WTC11 (cell line): ENCODE results near the gene CTNNA3. TPM values are rescaled to one million over a fixed set of nuclear protein-coding genes. Genes with fewer than 3 reads are reported as not detected.
A peak's percentile ranks its signal among the peaks of the same experiment; 100 is the strongest.

Source experiments
- ATAC-seq: fragments of 200-7000 bp; cut with Tn5 transposase; 2 replicates; pipeline ENCODE4 v1.10.0; 2021; ENCODE audit warnings: mild to moderate bottlenecking, moderate library complexity
- CTCF ChIA-PET: fragments of 300-600 bp; sonication (Branson Sonifier 250); formaldehyde crosslinking; loops from one replicate; lab custom pipeline; 2021; ENCODE audit warnings: antibody characterized with exemption; lab: Charles Lee
- POLR2A ChIA-PET: fragments of 350-600 bp; sonication (Branson Sonifier 250); formaldehyde crosslinking; loops from one replicate; lab custom pipeline; 2021; ENCODE audit warnings: antibody characterized with exemption; lab: Charles Lee
- DNase-seq: peaks from one replicate; pipeline ENCODE4 v3.0.0; 2021; ENCODE audit warnings: low spot score
- H3K27ac Mint-ChIP-seq: 2 replicates; pipeline ENCODE4 v1.8.0; 2021; ENCODE audit warnings: mixed read lengths
- H3K27me3 Mint-ChIP-seq: 2 replicates; pipeline ENCODE4 v1.8.0; 2021; ENCODE audit warnings: low read depth, mild to moderate bottlenecking, moderate library complexity, mixed read lengths
- H3K36me3 Mint-ChIP-seq: 2 replicates; pipeline ENCODE4 v1.8.0; 2021; ENCODE audit warnings: mixed read lengths
- H3K4me1 Mint-ChIP-seq: 2 replicates; pipeline ENCODE4 v1.8.0; 2022; ENCODE audit warnings: mixed read lengths
- H3K4me3 Mint-ChIP-seq: 2 replicates; pipeline ENCODE4 v1.8.0; 2021; ENCODE audit warnings: mild to moderate bottlenecking, moderate library complexity, mixed read lengths
- H3K9me3 Mint-ChIP-seq: 2 replicates; pipeline ENCODE4 v1.8.0; 2021; ENCODE audit warnings: mixed read lengths
- CREM ChIP-seq: sonication (generic); formaldehyde crosslinking; IDR thresholded peaks from 2 replicates; pipeline ENCODE4 v1.8.1; 2022; ENCODE audit warnings: mild to moderate bottlenecking, missing genetic modification reagents, moderate library complexity
- CTCF ChIP-seq: fragments of 200-600 bp; IDR thresholded peaks from 2 replicates; pipeline ENCODE4 v1.8.0; 2022; ENCODE audit warnings: antibody characterized with exemption
- FOXK1 ChIP-seq: sonication (generic); formaldehyde crosslinking; IDR thresholded peaks from 2 replicates; pipeline ENCODE4 v1.8.0; 2022; ENCODE audit warnings: mild to moderate bottlenecking, moderate library complexity, missing genetic modification reagents
- FOXP1 ChIP-seq: sonication (generic); formaldehyde crosslinking; IDR thresholded peaks from 2 replicates; pipeline ENCODE4 v1.8.0; 2022; ENCODE audit warnings: missing genetic modification reagents, mild to moderate bottlenecking, moderate library complexity, borderline replicate concordance
- FOXP4 ChIP-seq: sonication (generic); formaldehyde crosslinking; IDR thresholded peaks from 2 replicates; pipeline ENCODE4 v1.8.0; 2022; ENCODE audit warnings: mild to moderate bottlenecking, missing genetic modification reagents
- GRHL2 ChIP-seq: fragments of 250-450 bp; sonication (Bioruptor Pico); IDR thresholded peaks from 2 replicates; pipeline ENCODE4 v1.8.0; 2022; ENCODE audit warnings: mild to moderate bottlenecking, moderate library complexity; ENCODE audit not compliant: insufficient replicate concordance, severe bottlenecking
- GTF2I ChIP-seq: fragments of 250-450 bp; sonication (Bioruptor Pico); conservative IDR thresholded peaks from 2 replicates; pipeline ENCODE4 v1.4.0; 2021; ENCODE audit warnings: mild to moderate bottlenecking
- JUN ChIP-seq: sonication (generic); formaldehyde crosslinking; IDR thresholded peaks from 2 replicates; pipeline ENCODE4 v1.8.0; 2023; ENCODE audit warnings: mild to moderate bottlenecking, missing genetic modification reagents
- MXD4 ChIP-seq: fragments of 250-450 bp; sonication (Bioruptor Pico); IDR thresholded peaks from 2 replicates; pipeline ENCODE4 v1.8.0; 2021; ENCODE audit warnings: mild to moderate bottlenecking, moderate library complexity, borderline replicate concordance
- NFE2L1 ChIP-seq: sonication (generic); formaldehyde crosslinking; IDR thresholded peaks from 2 replicates; pipeline ENCODE4 v1.8.1; 2023; ENCODE audit warnings: missing genetic modification reagents
- NR1H2 ChIP-seq: sonication (generic); formaldehyde crosslinking; IDR thresholded peaks from 2 replicates; pipeline ENCODE4 v1.9.0; 2021; ENCODE audit warnings: mild to moderate bottlenecking, moderate library complexity, missing genetic modification reagents
- NR2C2 ChIP-seq: sonication (generic); formaldehyde crosslinking; IDR thresholded peaks from 2 replicates; pipeline ENCODE4 v1.8.0; 2022; ENCODE audit warnings: mild to moderate bottlenecking, missing genetic modification reagents
- SMAD4 ChIP-seq: sonication (generic); formaldehyde crosslinking; IDR thresholded peaks from 2 replicates; pipeline ENCODE4 v1.8.0; 2022; ENCODE audit warnings: mild to moderate bottlenecking, missing genetic modification reagents
- TEAD1 ChIP-seq: sonication (generic); formaldehyde crosslinking; IDR thresholded peaks from 2 replicates; pipeline ENCODE4 v1.8.0; 2022; ENCODE audit warnings: mild to moderate bottlenecking, missing genetic modification reagents
- TP53 ChIP-seq: sonication (generic); formaldehyde crosslinking; IDR thresholded peaks from 2 replicates; pipeline ENCODE4 v1.8.1; 2023; ENCODE audit warnings: mild to moderate bottlenecking, missing genetic modification reagents
- USF1 ChIP-seq: sonication (generic); formaldehyde crosslinking; IDR thresholded peaks from 2 replicates; pipeline ENCODE4 v1.8.0; 2022; ENCODE audit warnings: mild to moderate bottlenecking, missing genetic modification reagents
- ZBTB21 ChIP-seq: sonication (generic); formaldehyde crosslinking; IDR thresholded peaks from 2 replicates; pipeline ENCODE4 v1.8.1; 2023; ENCODE audit warnings: mild to moderate bottlenecking, missing genetic modification reagents, borderline replicate concordance
- ZNF121 ChIP-seq: sonication (generic); formaldehyde crosslinking; IDR thresholded peaks from 2 replicates; pipeline ENCODE4 v1.8.0; 2023; ENCODE audit warnings: missing genetic modification reagents
- ZNF138 ChIP-seq: sonication (generic); formaldehyde crosslinking; conservative IDR thresholded peaks from 2 replicates; pipeline ENCODE4 v1.8.1; 2022; ENCODE audit warnings: mild to moderate bottlenecking, moderate library complexity, missing genetic modification reagents
- ZNF219 ChIP-seq: sonication (generic); formaldehyde crosslinking; IDR thresholded peaks from 2 replicates; pipeline ENCODE4 v1.8.0; 2023; ENCODE audit warnings: missing genetic modification reagents, mild to moderate bottlenecking, borderline replicate concordance
- ZNF232 ChIP-seq: sonication (generic); formaldehyde crosslinking; IDR thresholded peaks from 2 replicates; pipeline ENCODE4 v1.8.0; 2022; ENCODE audit warnings: mild to moderate bottlenecking, missing genetic modification reagents
- ZNF263 ChIP-seq: sonication (generic); formaldehyde crosslinking; IDR thresholded peaks from 2 replicates; pipeline ENCODE4 v1.8.1; 2022; ENCODE audit warnings: low read depth, mild to moderate bottlenecking, moderate library complexity, missing genetic modification reagents
- ZNF396 ChIP-seq: fragments of 250-450 bp; sonication (Bioruptor Pico); IDR thresholded peaks from 2 replicates; pipeline ENCODE4 v1.8.0; 2021; ENCODE audit warnings: mild to moderate bottlenecking, moderate library complexity, borderline replicate concordance
- ZSCAN18 ChIP-seq: fragments of 250-450 bp; sonication (Bioruptor Pico); IDR thresholded peaks from 2 replicates; pipeline ENCODE4 v2.1.2; 2022; ENCODE audit warnings: mild to moderate bottlenecking, moderate library complexity
- total RNA-seq: library from RNA; stranded (reverse); gene quantifications from 3 replicates; pipeline ENCODE4 v1.2.3, GENCODE V29; 2021

CTNNA3 gene
- total RNA-seq, 1 experiment from 2014 or later = 6.1 TPM

GRCh38 chr10:66180581-66181318, 1515.2 kb downstream of the CTNNA3 start:
- DNase-seq (no peak), ATAC-seq (peak; percentile 72; the same call in 1 of the 2 replicates)
- H3K27me3 Mint-ChIP-seq = no peaks in the 10 kb centered on the region
- no peaks in the 10 kb centered on the region for H3K9me3 Mint-ChIP-seq
- ChIA-PET POLR2A (no interaction called here), CTCF (interaction anchor here (0.6 kb wide), 2 partner anchors 27 to 209 kb away, joined by 3 read pairs; no protein-coding TSS in a partner anchor)
- H3K4me1 Mint-ChIP-seq = peaks cover 4% of the 10 kb centered on the region; the same call in 1 of the 2 replicates
- H3K36me3 Mint-ChIP-seq = no peaks in the 10 kb centered on the region
- no peak overlapping the region for H3K27ac Mint-ChIP-seq
- no peak overlapping the region for H3K4me3 Mint-ChIP-seq
- TF ChIP-seq CTCF (peak; percentile 65), SMAD4 (CRISPR knock-in tag) (no peak), ZBTB21 (CRISPR knock-in tag) (no peak)
- TF ChIP-seq, all 79 proteins: peak for 1

GRCh38 chr10:66180021-66180420, 1516.0 kb downstream of the CTNNA3 start:
- Mint-ChIP-seq H3K27ac (peak overlapping the region; percentile 8), H3K4me3 (no peak overlapping the region), H3K36me3 (no peaks in the 10 kb centered on the region), H3K4me1 (peaks cover 4% of the 10 kb centered on the region; the same call in 1 of the 2 replicates), H3K27me3 (no peaks in the 10 kb centered on the region), H3K9me3 (no peaks in the 10 kb centered on the region)
- no peak for DNase-seq
- ChIA-PET CTCF (interaction anchor here (0.6 kb wide), 2 partner anchors 27 to 209 kb away, joined by 3 read pairs; no protein-coding TSS in a partner anchor), POLR2A (no interaction called here)
- TF ChIP-seq MXD4 (CRISPR knock-in tag) = no peak
- no peak for TF ChIP-seq CREM (CRISPR knock-in tag)
- no peak for TF ChIP-seq NR1H2
- TF ChIP-seq TP53 (CRISPR knock-in tag) = no peak
- TF ChIP-seq ZSCAN18 (CRISPR knock-in tag) = no peak
- TF ChIP-seq JUN (CRISPR knock-in tag) = no peak
- no peak for TF ChIP-seq NR2C2 (CRISPR knock-in tag)
- TF ChIP-seq USF1 (CRISPR knock-in tag) = no peak
- TF ChIP-seq ZNF232 = no peak
- TF ChIP-seq FOXP1 (CRISPR knock-in tag) = no peak
- ATAC-seq = no peak

- DNase-seq (no peak), ATAC-seq (no peak)
- Mint-ChIP-seq H3K4me1 (peaks cover 4% of the 10 kb centered on the region; the same call in 1 of the 2 replicates), H3K9me3 (no peaks in the 10 kb centered on the region), H3K27ac (no peak overlapping the region), H3K4me3 (no peak overlapping the region), H3K27me3 (no peaks in the 10 kb centered on the region), H3K36me3 (no peaks in the 10 kb centered on the region)
- ChIA-PET POLR2A (no interaction called here), CTCF (no interaction called here)
- no peak for TF ChIP-seq ZNF219 (CRISPR knock-in tag)
- no peak for TF ChIP-seq ZNF263
- TF ChIP-seq FOXK1 (CRISPR knock-in tag) = no peak
- no peak for TF ChIP-seq ZNF121
- TF ChIP-seq GTF2I (CRISPR knock-in tag) = no peak
- TF ChIP-seq TEAD1 (CRISPR knock-in tag) = no peak
- no peak for TF ChIP-seq ZBTB21 (CRISPR knock-in tag)
- TF ChIP-seq ZNF138 (CRISPR knock-in tag) = no peak
- TF ChIP-seq USF1 (CRISPR knock-in tag) = no peak
- no peak for TF ChIP-seq FOXP4 (CRISPR knock-in tag)
- no peak for TF ChIP-seq GRHL2 (CRISPR knock-in tag)
- TF ChIP-seq NFE2L1 (CRISPR knock-in tag) = no peak
- TF ChIP-seq ZNF396 (CRISPR knock-in tag) = no peak
- no peak for TF ChIP-seq JUN (CRISPR knock-in tag)
- TF ChIP-seq FOXP1 (CRISPR knock-in tag) = no peak
Observed at GRCh38 chr10:66176772-66177171, 1519.2 kb downstream of the CTNNA3 start.
